Measurements from ENCODE around the gene KAT5.
"Not testable (repeated sequence)": the region's sequence is repeated elsewhere in the genome, so short reads cannot be mapped to it uniquely, and the experiment has no call there.

Gene KAT5

GRCh38 chr11:65744026-65744698 is 32.1 kb downstream of the KAT5 start:
- Histone ChIP-seq H3K4me3 (ENCODE audit: low read length in 2 of 2) (no peak overlapping the region), H3K9me3 (ENCODE audit: control insufficient read depth in 2 of 2, low read length in 2 of 2) (peaks cover 0 to 2% of the 10 kb centered on the region in 2 donors), H3K36me3 (ENCODE audit: control insufficient read depth in 2 of 2, insufficient read depth in 2 of 2, low read length in 2 of 2) (no peaks in the 10 kb centered on the region), H3K4me1 (ENCODE audit: control insufficient read depth, insufficient read depth, low read length) (no peaks in the 10 kb centered on the region), H3K27ac (ENCODE audit: low read length) (no peak overlapping the region), H3K27me3 (ENCODE audit: control insufficient read depth in 1 of 2, insufficient read depth in 2 of 2, low read length in 2 of 2) (peaks cover 0 to 8% of the 10 kb centered on the region in 2 donors), H3K9ac (ENCODE audit: low read length in 2 of 2) (no peak overlapping the region)

- peaks cover 0 to 2% of the 10 kb centered on the region in 2 donors for H3K9me3 ChIP-seq (ENCODE audit: control insufficient read depth in 2 of 2, low read length in 2 of 2)
- no peak overlapping the region for H3K27ac ChIP-seq (ENCODE audit: low read length)
- peaks cover 0 to 8% of the 10 kb centered on the region in 2 donors for H3K27me3 ChIP-seq (ENCODE audit: control insufficient read depth in 1 of 2, insufficient read depth in 2 of 2, low read length in 2 of 2)
- H3K4me1 ChIP-seq (ENCODE audit: control insufficient read depth, insufficient read depth, low read length) = no peaks in the 10 kb centered on the region
- no peak overlapping the region for H3K4me3 ChIP-seq (ENCODE audit: low read length in 2 of 2)
- no peaks in the 10 kb centered on the region for H3K36me3 ChIP-seq (ENCODE audit: control insufficient read depth in 2 of 2, insufficient read depth in 2 of 2, low read length in 2 of 2)
- no peak overlapping the region for H3K9ac ChIP-seq (ENCODE audit: low read length in 2 of 2)
Observed at GRCh38 chr11:65744699-65745042, 32.6 kb downstream of the KAT5 start.

- no peak overlapping the region for H3K9ac ChIP-seq (ENCODE audit: low read length in 2 of 2)
- H3K9me3 ChIP-seq (ENCODE audit: control insufficient read depth in 2 of 2, low read length in 2 of 2) = peaks cover 0 to 2% of the 10 kb centered on the region in 2 donors
- no peaks in the 10 kb centered on the region for H3K4me1 ChIP-seq (ENCODE audit: control insufficient read depth, insufficient read depth, low read length)
- H3K36me3 ChIP-seq (ENCODE audit: control insufficient read depth in 2 of 2, insufficient read depth in 2 of 2, low read length in 2 of 2) = no peaks in the 10 kb centered on the region
- peaks cover 0 to 8% of the 10 kb centered on the region in 2 donors for H3K27me3 ChIP-seq (ENCODE audit: control insufficient read depth in 1 of 2, insufficient read depth in 2 of 2, low read length in 2 of 2)
- H3K27ac ChIP-seq (ENCODE audit: low read length) = no peak overlapping the region
- no peak overlapping the region for H3K4me3 ChIP-seq (ENCODE audit: low read length in 2 of 2)
Observed at GRCh38 chr11:65745049-65745448, 33.0 kb downstream of the KAT5 start.

- not testable (repeated sequence) for H3K36me3 ChIP-seq (ENCODE audit: control insufficient read depth in 2 of 2, insufficient read depth in 2 of 2, low read length in 2 of 2); H3K4me1 ChIP-seq (ENCODE audit: control insufficient read depth, insufficient read depth, low read length); H3K27me3 ChIP-seq (ENCODE audit: control insufficient read depth in 1 of 2, insufficient read depth in 2 of 2, low read length in 2 of 2); H3K9ac ChIP-seq (ENCODE audit: low read length in 2 of 2); H3K27ac ChIP-seq (ENCODE audit: low read length); H3K4me3 ChIP-seq (ENCODE audit: low read length in 2 of 2); H3K9me3 ChIP-seq (ENCODE audit: control insufficient read depth in 2 of 2, low read length in 2 of 2)
Observed at GRCh38 chr11:65762169-65762568, 50.1 kb downstream of the KAT5 start.

- not testable (repeated sequence) for H3K27ac ChIP-seq (ENCODE audit: low read length); H3K9me3 ChIP-seq (ENCODE audit: control insufficient read depth in 2 of 2, low read length in 2 of 2); H3K27me3 ChIP-seq (ENCODE audit: control insufficient read depth in 1 of 2, insufficient read depth in 2 of 2, low read length in 2 of 2); H3K4me1 ChIP-seq (ENCODE audit: control insufficient read depth, insufficient read depth, low read length); H3K9ac ChIP-seq (ENCODE audit: low read length in 2 of 2); H3K36me3 ChIP-seq (ENCODE audit: control insufficient read depth in 2 of 2, insufficient read depth in 2 of 2, low read length in 2 of 2); H3K4me3 ChIP-seq (ENCODE audit: low read length in 2 of 2)
Observed at GRCh38 chr11:65762816-65763215, 50.8 kb downstream of the KAT5 start.

- peaks cover 0 to 3% of the 10 kb centered on the region in 2 donors for H3K27me3 ChIP-seq (ENCODE audit: control insufficient read depth in 1 of 2, insufficient read depth in 2 of 2, low read length in 2 of 2)
- no peaks in the 10 kb centered on the region for H3K9me3 ChIP-seq (ENCODE audit: control insufficient read depth in 2 of 2, low read length in 2 of 2)
- H3K4me3 ChIP-seq (ENCODE audit: low read length in 2 of 2) = no peak overlapping the region
Observed at GRCh38 chr11:65764434-65764833, 52.4 kb downstream of the KAT5 start.

GRCh38 chr11:65766535-65766934 is 54.5 kb downstream of the KAT5 start:
- H3K4me3 ChIP-seq (ENCODE audit: low read length in 2 of 2) = no peak overlapping the region
- no peaks in the 10 kb centered on the region for H3K9me3 ChIP-seq (ENCODE audit: control insufficient read depth in 2 of 2, low read length in 2 of 2)
- no peaks in the 10 kb centered on the region for H3K4me1 ChIP-seq (ENCODE audit: control insufficient read depth, insufficient read depth, low read length)
- H3K27ac ChIP-seq (ENCODE audit: low read length) = no peak overlapping the region
- H3K36me3 ChIP-seq (ENCODE audit: control insufficient read depth in 2 of 2, insufficient read depth in 2 of 2, low read length in 2 of 2) = no peaks in the 10 kb centered on the region
- H3K9ac ChIP-seq (ENCODE audit: low read length in 2 of 2) = no peak overlapping the region
- H3K27me3 ChIP-seq (ENCODE audit: control insufficient read depth in 1 of 2, insufficient read depth in 2 of 2, low read length in 2 of 2) = no peaks in the 10 kb centered on the region

More at GRCh38 chr11:65764434-65764833, 52.4 kb downstream of the KAT5 start:
- Histone ChIP-seq H3K36me3 (ENCODE audit: control insufficient read depth in 2 of 2, insufficient read depth in 2 of 2, low read length in 2 of 2) (no peaks in the 10 kb centered on the region), H3K9ac (ENCODE audit: low read length in 2 of 2) (peak overlapping the region in 1 of 2 donors; percentile 13), H3K27ac (ENCODE audit: low read length) (no peak overlapping the region), H3K4me1 (ENCODE audit: control insufficient read depth, insufficient read depth, low read length) (no peaks in the 10 kb centered on the region)

GRCh38 chr11:65767406-65767805 is 55.4 kb downstream of the KAT5 start:
- no peaks in the 10 kb centered on the region for H3K4me1 ChIP-seq (ENCODE audit: control insufficient read depth, insufficient read depth, low read length)
- no peaks in the 10 kb centered on the region for H3K9me3 ChIP-seq (ENCODE audit: control insufficient read depth in 2 of 2, low read length in 2 of 2)
- H3K27ac ChIP-seq (ENCODE audit: low read length) = no peak overlapping the region
- no peak overlapping the region for H3K9ac ChIP-seq (ENCODE audit: low read length in 2 of 2)
- no peaks in the 10 kb centered on the region for H3K27me3 ChIP-seq (ENCODE audit: control insufficient read depth in 1 of 2, insufficient read depth in 2 of 2, low read length in 2 of 2)
- no peaks in the 10 kb centered on the region for H3K36me3 ChIP-seq (ENCODE audit: control insufficient read depth in 2 of 2, insufficient read depth in 2 of 2, low read length in 2 of 2)
- H3K4me3 ChIP-seq (ENCODE audit: low read length in 2 of 2) = no peak overlapping the region

GRCh38 chr11:65767806-65768205 is 55.8 kb downstream of the KAT5 start:
- not testable (repeated sequence) for H3K9ac ChIP-seq (ENCODE audit: low read length in 2 of 2); H3K27ac ChIP-seq (ENCODE audit: low read length); H3K36me3 ChIP-seq (ENCODE audit: control insufficient read depth in 2 of 2, insufficient read depth in 2 of 2, low read length in 2 of 2); H3K4me1 ChIP-seq (ENCODE audit: control insufficient read depth, insufficient read depth, low read length); H3K4me3 ChIP-seq (ENCODE audit: low read length in 2 of 2); H3K27me3 ChIP-seq (ENCODE audit: control insufficient read depth in 1 of 2, insufficient read depth in 2 of 2, low read length in 2 of 2); H3K9me3 ChIP-seq (ENCODE audit: control insufficient read depth in 2 of 2, low read length in 2 of 2)
